SU-DHL-6 (cell line): ENCODE measurements around the gene UFD1.

Experiments
- H2AFZ ChIP-seq: fragments of 200-600 bp; sonication (generic); 2 replicates; pipeline ENCODE4 v1.6.1; 2014; ENCODE audit warnings: low read depth, mild to moderate bottlenecking, moderate library complexity, mixed read lengths, antibody characterized with exemption, low read length; ENCODE audit not compliant: severe bottlenecking
- H3F3A ChIP-seq: fragments of 200-600 bp; shearing (Covaris generic); 2 replicates; pipeline ENCODE4 v1.6.0; 2016; ENCODE audit warnings: antibody characterized with exemption, mild to moderate bottlenecking; ENCODE audit not compliant: insufficient read depth
- H3K27ac ChIP-seq: fragments of 200-600 bp; sonication (generic); 2 replicates; pipeline ENCODE4 v1.5.1; 2016; ENCODE audit warnings: low read depth, mild to moderate bottlenecking, low read length, moderate library complexity, mixed read lengths
- H3K27me3 ChIP-seq: fragments of 200-600 bp; sonication (generic), shearing (Covaris generic); 2 replicates; pipeline ENCODE4 v1.6.0; 2014; ENCODE audit warnings: mild to moderate bottlenecking, low read length
- H3K36me3 ChIP-seq: fragments of 200-600 bp; sonication (generic); 2 replicates; pipeline ENCODE4 v1.6.1; 2014; ENCODE audit warnings: mild to moderate bottlenecking, low read length, mixed read lengths
- H3K4me2 ChIP-seq: fragments of 300-600, 200-600 bp; shearing (Covaris generic), sonication (generic); 2 replicates; pipeline ENCODE4 v1.6.0; 2014; ENCODE audit warnings: low read length, low read depth, mild to moderate bottlenecking; ENCODE audit not compliant: poor library complexity, severe bottlenecking
- H3K4me3 ChIP-seq: fragments of 200-600 bp; sonication (generic); 2 replicates; pipeline ENCODE4 v1.5.1; 2014; ENCODE audit warnings: antibody characterized with exemption, low read length, mild to moderate bottlenecking, mixed read lengths; ENCODE audit not compliant: insufficient read depth, poor library complexity, severe bottlenecking
- H3K79me2 ChIP-seq: fragments of 200-600 bp; sonication (generic); 2 replicates; pipeline ENCODE4 v1.6.1; 2014; ENCODE audit warnings: mild to moderate bottlenecking, low read length, moderate library complexity; ENCODE audit not compliant: insufficient read depth
- H3K9ac ChIP-seq: fragments of 200-600 bp; sonication (generic); 2 replicates; pipeline ENCODE4 v1.7.0; 2014; ENCODE audit warnings: mild to moderate bottlenecking, low read length
- H3K9me2 ChIP-seq: fragments of 200-600 bp; sonication (generic); replicated peaks from 2 replicates; pipeline ENCODE4 v1.6.1; 2014; ENCODE audit warnings: low read length; ENCODE audit not compliant: insufficient read depth
- H3K9me3 ChIP-seq: fragments of 200-600 bp; sonication (generic); 2 replicates; pipeline ENCODE4 v1.6.1; 2014; ENCODE audit warnings: low read length, mixed read lengths; ENCODE audit not compliant: insufficient read depth
- H4K20me1 ChIP-seq: fragments of 200-600 bp; sonication (generic); 2 replicates; pipeline ENCODE4 v1.6.1; 2014; ENCODE audit warnings: low read depth, mild to moderate bottlenecking, antibody characterized with exemption, low read length, moderate library complexity, mixed read lengths
- CTCF ChIP-seq: fragments of 200-600 bp; sonication (generic); IDR thresholded peaks from one replicate; pipeline ENCODE4 v1.5.1; 2017; ENCODE audit warnings: antibody characterized with exemption, mild to moderate bottlenecking, low read length, moderate library complexity; ENCODE audit not compliant: insufficient read depth, poor library complexity, severe bottlenecking
- EZH2phosphoT487 ChIP-seq: fragments of 200-600 bp; sonication (generic), shearing (Covaris generic); conservative IDR thresholded peaks from 2 replicates; pipeline ENCODE4 v1.6.1; 2018; ENCODE audit warnings: mild to moderate bottlenecking, antibody characterized with exemption, low read length, moderate library complexity, mixed read lengths

UFD1 gene

DNA sequence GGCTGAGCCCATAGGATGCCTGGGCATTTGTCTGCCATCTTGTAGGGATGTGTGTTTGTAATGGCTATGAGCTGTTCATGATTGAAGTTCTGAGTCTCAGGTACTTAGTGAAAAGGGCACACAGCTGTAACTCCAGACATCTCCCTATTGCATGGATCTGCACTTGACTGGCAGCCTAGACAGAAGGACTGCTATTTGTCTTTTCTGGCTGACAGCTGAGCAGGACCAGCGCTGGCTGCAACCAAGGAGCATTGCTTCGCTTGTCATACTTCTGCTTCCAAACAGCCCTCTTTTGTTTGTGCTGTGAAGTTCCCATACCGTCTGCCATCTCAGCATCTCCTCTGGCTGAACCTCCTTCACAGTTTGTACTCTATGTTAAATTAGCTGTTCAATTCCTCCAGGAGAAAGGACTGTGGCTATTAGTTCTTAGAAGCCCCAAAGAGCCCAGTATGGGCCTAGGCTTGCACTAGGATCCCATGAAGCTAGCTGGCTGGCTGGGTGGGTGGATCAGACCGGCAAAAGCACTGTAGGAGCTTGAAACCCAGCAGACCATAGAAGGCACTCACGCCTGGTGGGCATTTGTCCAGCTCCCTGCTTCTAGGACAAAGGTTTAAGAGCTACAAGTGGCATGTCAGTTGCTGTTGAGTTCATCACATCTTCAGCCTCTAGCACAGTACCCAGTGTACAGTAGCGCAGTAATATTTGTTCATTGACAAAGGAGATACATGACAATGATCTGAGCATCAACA lies 67.9 kb downstream of the UFD1 start:
- Histone ChIP-seq H3K9me3 (no peaks in the 10 kb centered on the region), H3K27me3 (no peaks in the 10 kb centered on the region), H3K9ac (no peak overlapping the region), H3K4me2 (no peak overlapping the region), H3K79me2 (peaks cover 48% of the 10 kb centered on the region), H3K4me3 (no peak overlapping the region), H3F3A (no peaks in the 10 kb centered on the region), H4K20me1 (no peaks in the 10 kb centered on the region), H3K36me3 (no peaks in the 10 kb centered on the region), H3K9me2 (no peaks in the 10 kb centered on the region), H2AFZ (no peak overlapping the region), H3K27ac (no peak overlapping the region)
- no peak for TF ChIP-seq CTCF
- TF ChIP-seq EZH2phosphoT487, result no peak

DNA sequence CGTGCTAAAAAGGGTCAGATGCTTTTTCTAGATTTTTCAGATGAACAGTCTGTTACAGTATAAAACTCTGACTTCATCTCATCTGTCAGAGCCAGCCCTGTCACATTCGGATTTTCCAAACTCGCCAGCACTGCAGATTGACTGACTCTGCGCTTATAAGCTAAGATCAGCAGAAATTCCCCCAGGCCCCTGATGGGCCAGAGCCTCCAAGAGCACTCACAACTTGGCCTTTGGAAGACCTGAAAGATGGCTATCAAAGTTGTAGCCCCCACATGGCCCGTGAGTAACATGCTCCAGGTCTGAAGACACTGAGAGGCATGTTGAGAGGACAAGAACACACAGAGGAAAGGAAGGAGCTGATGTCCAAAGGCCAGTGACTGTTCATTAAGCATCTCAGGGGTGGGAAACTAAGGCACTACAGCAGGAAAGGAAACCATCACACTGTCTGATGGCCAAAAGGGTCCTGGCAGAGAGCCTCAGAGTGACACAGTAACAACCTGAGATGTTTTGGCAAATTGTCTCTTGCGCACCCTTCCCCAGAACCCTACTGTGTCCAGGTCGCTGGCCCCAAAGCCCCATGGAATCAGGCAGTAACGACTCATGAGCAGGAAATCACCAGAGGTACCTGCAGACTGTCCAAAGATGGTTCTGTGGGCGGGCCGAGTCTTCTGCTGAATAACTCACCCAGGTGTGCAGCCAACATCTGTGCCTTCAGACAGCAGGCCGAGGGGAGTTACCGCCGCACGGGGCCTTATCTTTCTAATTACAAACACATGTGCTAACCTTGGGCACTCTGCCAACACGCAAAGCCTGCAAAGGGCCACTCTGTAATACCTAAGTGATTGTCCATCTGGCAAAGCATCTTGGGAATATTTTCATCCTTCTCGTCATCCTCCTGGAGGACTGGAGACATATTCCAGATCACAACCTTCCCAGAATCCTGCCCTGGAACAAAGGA lies 71.1 kb downstream of the UFD1 start:
- Histone ChIP-seq H3K27ac (no peak overlapping the region), H3F3A (no peaks in the 10 kb centered on the region), H3K27me3 (no peaks in the 10 kb centered on the region), H3K9me2 (no peaks in the 10 kb centered on the region), H3K79me2 (peaks cover 21% of the 10 kb centered on the region), H3K4me3 (no peak overlapping the region), H3K9ac (no peak overlapping the region), H3K4me2 (no peak overlapping the region), H3K36me3 (no peaks in the 10 kb centered on the region), H4K20me1 (no peaks in the 10 kb centered on the region), H3K9me3 (no peaks in the 10 kb centered on the region), H2AFZ (no peak overlapping the region)
- TF ChIP-seq CTCF (no peak), EZH2phosphoT487 (no peak)

DNA sequence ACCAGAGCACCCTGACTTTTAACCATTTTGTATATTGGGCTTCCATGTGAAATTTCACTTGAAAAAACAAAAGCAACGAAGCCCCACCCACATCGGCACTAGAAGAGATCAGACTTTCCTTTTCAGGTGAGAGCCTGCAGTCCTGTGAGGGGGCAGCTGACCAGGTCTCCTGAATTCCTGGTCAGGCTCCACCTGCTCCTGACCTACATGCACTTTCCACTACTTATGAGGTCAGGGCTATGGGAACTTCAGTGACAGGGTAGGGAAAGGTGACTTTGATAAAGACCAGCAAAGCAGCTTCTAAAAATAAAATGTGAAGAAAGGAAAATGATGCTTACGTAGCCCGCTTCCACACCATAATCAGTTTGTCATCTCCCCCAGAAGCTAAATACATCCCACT lies 72.1 kb downstream of the UFD1 start:
- Histone ChIP-seq H4K20me1 (no peaks in the 10 kb centered on the region), H3F3A (no peaks in the 10 kb centered on the region), H3K9me3 (no peaks in the 10 kb centered on the region), H3K79me2 (peaks cover 10% of the 10 kb centered on the region; the same call in 1 of the 2 replicates), H3K36me3 (no peaks in the 10 kb centered on the region), H2AFZ (no peak overlapping the region), H3K4me3 (no peak overlapping the region), H3K27me3 (no peaks in the 10 kb centered on the region), H3K27ac (no peak overlapping the region), H3K9me2 (no peaks in the 10 kb centered on the region), H3K9ac (no peak overlapping the region), H3K4me2 (no peak overlapping the region)
- TF ChIP-seq EZH2phosphoT487 (no peak), CTCF (no peak)
